Islet precursor cell (in vitro differentiated cells): ENCODE results near the gene AP1M2.
"Not testable (repeated sequence)": the region's sequence is repeated elsewhere in the genome, so short reads cannot be mapped to it uniquely, and the experiment has no call there.

Experiments
- DNase-seq: peaks from one replicate; pipeline ENCODE4 v3.0.0-alpha.2; 2018

AP1M2 gene

GRCh38 chr19:10562609-10563008 lies 24.5 kb downstream of the AP1M2 start:
- DNase-seq, result no peak

- no peak for DNase-seq
Observed at GRCh38 chr19:10560154-10560553, 27.0 kb downstream of the AP1M2 start.

GRCh38 chr19:10557603-10558197 lies 29.4 kb downstream of the AP1M2 start:
- DNase-seq, result no peak

- no peak for DNase-seq
Observed at GRCh38 chr19:10555610-10555973, 31.5 kb downstream of the AP1M2 start.

DNA sequence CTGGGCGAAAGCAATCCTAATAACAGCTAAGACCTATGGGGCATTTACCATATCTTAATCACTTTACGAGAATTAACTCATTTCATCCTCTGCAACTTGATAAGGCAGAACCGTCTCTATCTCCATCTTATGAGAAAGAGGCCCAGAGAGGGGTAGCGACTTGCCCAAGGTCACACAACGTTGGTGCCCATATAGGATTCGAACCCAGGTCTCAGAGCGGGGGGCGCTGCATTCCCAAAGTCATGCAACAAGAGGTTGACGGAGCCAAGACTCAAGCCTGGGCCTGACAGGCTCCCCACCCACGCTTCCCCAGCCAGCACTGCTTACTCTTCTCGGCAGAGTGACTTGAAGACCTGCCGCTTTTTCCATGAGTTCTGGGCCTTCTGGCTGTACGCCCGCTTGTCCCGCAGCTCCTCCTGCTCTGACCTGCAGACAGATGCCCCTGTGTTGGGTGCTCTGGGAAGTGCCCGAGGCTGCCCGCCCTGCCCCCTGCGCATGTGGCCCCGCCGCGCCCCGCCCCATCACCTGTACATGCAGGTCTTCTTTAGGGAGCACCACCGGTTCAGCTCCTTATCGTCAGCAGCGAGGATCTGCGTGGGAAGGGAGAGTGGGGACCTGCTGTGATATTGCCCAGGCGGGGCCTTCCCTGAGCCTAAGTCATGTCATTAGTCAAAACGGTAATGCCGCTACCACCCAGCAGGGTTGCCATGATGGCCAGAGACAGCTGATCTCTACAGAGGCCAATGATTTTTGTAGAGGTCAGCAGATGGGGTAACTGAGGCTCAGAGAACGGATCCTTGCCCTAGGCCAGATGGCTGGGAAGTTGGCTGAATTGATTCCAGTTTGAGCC lies 32.1 kb downstream of the AP1M2 start:
- DNase-seq, result no peak

- no peak for DNase-seq
Observed at GRCh38 chr19:10553943-10554381, 33.1 kb downstream of the AP1M2 start.

DNA sequence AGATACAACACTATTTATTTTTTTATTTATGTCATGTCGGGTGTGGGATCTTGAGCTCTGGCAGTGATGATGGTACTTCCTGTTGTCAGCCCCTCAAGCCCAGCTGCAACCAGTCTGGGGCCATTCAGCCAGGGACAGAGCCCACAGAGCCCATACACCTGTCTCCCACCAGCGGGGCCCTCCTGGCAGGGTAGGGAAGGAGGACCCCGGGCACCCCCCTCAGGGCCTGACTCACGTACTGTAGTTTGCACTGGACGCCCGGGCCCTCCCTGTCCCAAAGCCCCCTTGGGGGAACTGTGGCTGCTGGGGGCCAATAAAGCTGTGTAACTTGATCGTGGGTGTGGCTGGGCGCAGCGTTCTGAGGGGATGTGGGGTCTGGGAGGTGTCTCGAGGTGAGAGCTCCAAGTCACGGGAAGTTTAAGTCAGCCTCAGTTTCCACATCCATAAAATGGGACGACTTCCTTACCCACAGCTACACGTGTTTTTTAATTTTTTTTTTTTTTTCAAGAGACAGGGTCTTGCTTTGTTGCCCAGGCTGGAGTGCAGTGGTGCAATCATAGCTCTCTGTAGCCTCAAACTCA lies 33.9 kb downstream of the AP1M2 start:
- DNase-seq, result no peak

GRCh38 chr19:10552510-10553053 lies 34.5 kb downstream of the AP1M2 start:
- DNase-seq, result peak; percentile 72

DNA sequence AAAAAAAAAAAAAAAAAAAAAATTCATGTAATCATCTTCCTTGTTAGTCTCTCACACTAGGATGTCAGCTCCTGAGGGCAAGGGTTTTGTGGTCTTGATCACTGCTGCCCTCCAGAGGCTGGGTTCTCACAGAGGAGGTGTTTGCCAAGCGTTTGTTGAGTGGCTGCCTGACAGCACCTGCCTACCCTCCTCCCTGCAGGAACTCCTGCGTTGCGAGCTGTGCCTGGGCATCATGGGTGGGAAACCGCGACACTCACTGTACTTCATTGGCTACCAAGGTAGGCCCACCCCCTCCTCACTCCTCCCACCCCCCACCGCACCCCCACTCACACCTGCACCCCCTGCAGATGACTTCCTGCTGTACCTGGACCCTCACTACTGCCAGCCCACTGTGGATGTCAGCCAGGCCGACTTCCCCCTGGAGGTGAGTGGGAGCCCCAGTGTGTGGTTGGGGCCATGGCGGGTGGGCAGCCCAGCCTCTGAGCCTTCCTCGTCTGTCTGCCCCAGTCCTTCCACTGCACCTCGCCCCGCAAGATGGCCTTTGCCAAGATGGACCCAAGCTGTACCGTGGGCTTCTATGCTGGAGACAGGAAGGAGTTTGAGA lies 35.3 kb downstream of the AP1M2 start:
- no peak for DNase-seq

DNA sequence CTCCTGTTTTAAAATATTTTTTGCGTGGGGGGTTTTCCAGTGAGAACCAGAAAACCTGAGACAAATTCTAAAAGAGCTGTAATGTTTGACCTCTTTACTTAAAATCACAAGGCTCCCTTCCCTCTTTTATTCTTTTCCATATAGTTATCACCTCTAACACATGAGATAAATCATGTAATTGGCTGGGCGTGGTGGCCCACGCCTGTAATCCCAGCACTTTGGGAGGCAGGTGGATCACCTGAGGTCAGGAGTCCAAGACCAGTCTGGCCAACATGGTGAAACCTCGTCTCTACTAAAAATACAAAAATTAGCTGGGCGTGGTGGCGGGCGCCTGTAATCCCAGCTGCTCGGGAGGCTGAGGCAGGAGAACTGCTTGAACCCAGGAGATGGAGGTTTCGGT lies 36.1 kb downstream of the AP1M2 start:
- DNase-seq, result not testable (repeated sequence)

DNA sequence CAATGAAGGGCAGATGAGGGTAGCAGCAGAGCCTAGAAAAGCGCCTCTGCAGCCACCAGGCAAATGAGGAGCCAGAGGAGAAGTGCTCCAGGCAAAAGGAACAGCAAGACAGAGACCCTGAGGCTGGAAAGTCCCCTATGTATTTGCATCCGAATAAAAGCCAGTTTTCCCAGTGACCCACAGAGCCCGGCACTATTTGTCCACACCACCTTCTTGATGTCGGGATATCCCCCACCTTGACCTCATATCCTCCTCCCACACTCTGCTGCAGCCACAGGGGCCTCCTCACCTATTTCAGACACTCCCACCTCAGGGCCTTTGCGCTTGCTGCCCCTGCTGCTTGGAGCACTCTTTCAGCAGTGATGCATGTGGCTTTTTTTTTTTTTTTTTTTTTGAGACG lies 36.8 kb downstream of the AP1M2 start:
- DNase-seq, result no peak

DNA sequence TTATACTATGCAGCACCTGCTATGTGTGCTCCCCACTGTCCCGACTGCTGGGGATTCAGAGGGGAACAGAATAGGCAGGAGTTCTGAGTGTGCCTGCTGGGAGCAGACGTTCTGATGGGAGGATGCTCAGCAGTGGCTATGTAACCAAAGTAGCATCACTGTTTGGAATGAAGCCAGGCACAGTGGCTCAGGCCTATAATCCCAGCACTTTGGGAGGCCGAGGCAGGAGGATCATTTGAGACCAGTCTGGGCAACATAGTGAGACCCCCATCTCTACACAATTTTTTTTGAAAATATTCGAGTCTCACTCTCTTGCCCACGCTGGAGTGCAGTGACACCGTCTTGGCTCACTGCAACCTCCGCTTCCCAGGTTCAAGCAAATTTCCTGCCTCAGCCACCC lies 37.4 kb downstream of the AP1M2 start:
- no peak for DNase-seq

- no peak for DNase-seq
Observed at GRCh38 chr19:10548746-10549276, 38.3 kb downstream of the AP1M2 start.

DNA sequence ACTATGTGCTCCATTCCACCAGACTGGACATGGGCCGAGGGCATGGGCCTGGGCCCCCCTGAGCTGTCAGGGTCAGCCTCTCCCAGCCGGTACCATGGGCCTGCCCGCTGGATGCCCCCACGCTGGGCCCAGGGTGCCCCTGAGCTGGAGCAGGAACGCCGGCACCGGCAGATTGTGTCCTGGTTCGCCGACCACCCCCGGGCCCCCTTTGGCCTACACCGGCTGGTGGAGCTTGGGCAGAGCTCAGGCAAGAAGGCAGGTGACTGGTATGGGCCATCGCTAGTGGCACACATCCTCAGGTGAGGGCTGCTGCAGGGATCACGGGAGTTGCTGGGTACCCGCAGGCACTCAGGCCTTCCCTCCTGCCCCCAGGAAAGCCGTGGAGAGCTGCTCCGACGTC lies 40.3 kb downstream of the AP1M2 start:
- DNase-seq, result no peak

DNA sequence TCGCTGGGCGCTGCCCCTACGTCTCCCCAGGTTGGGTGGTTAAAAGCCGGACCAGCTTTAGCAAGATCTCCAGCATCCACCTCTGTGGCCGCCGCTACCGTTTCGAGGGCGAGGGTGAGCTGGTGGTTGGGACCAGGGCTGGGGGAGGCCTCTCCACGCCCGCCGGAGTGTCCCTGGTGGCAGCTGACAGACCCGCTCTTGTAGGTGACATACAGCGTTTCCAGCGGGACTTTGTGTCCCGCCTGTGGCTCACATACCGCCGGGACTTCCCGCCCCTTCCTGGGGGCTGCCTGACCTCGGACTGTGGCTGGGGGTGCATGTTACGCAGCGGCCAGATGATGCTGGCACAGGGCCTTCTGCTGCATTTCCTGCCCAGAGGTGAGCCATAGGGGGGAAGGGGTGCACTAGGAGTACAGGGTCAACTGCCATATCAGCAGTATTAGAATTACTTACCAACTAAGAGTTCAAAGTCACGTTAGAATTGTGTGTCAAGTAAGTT lies 42.3 kb downstream of the AP1M2 start:
- DNase-seq, result no peak

- DNase-seq, result no peak
Observed at GRCh38 chr19:10544242-10544752, 42.8 kb downstream of the AP1M2 start.

GRCh38 chr19:10543420-10544241 lies 43.5 kb downstream of the AP1M2 start, which contains the start of gene ATG4D:
Gene ATG4D (plus strand): TSS chr19:10543904. CDS start chr19:10544091, 187 bp downstream.
- DNase-seq, result peak; percentile 87

GRCh38 chr19:10543059-10543419 lies 44.1 kb downstream of the AP1M2 start:
- DNase-seq, result no peak

DNA sequence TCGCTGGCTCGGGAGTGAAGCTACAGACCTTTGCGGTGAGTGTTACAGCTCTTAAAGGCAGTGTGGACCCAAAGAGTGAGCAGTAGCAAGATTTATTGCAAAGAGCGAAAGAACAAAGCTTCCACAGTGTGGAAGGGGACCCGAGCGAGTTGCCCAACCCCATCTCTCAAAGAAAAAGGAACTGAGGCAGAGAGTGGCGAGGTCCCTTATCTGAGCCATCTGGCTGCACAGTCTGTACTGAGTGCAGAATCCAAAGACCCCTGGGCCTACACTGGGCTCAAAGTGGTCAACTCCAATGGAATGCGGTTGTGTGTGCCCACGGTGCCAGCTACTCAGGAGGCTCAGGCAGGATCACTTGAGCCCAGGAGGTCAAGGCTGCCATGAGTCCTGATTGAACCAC lies 48.1 kb downstream of the AP1M2 start:
- DNase-seq, result not testable (repeated sequence)

- DNase-seq, result no peak
Observed at GRCh38 chr19:10538204-10538983, 48.7 kb downstream of the AP1M2 start.

GRCh38 chr19:10537668-10538067 lies 49.4 kb downstream of the AP1M2 start:
- no peak for DNase-seq
